Thoracic aorta (tissue), 2 donors: ENCODE results near the gene TUFM. TPM values are rescaled to one million over a fixed set of nuclear protein-coding genes. Genes with fewer than 3 reads are reported as not detected.

Experiments
- ATAC-seq: fragments of 150-250 bp; one replicate; pipeline ENCODE4 v1.8.0; 2017; ENCODE audit warnings: low read depth; ENCODE audit not compliant: insufficient number of reproducible peaks, low FRiP score
- DNase-seq: peaks from one replicate; pipeline ENCODE4 v3.0.0-alpha.2; 2020; ENCODE audit warnings: low spot score
- H3K27ac ChIP-seq, 2 donors: fragments of 200-600 bp; sonication (generic); 1 replicate in 1 of 2; 2 replicates in 1 of 2; pipeline ENCODE4 v1.5.1; 2016; ENCODE audit warnings: mild to moderate bottlenecking in 2 of 2, moderate library complexity in 2 of 2
- H3K27me3 ChIP-seq: fragments of 200-600 bp; sonication (generic); replicated peaks from 2 replicates; pipeline ENCODE4 v1.6.0; 2016; ENCODE audit warnings: mild to moderate bottlenecking; ENCODE audit not compliant: insufficient read depth
- H3K36me3 ChIP-seq: fragments of 200-600 bp; sonication (generic); one replicate; pipeline ENCODE4 v1.5.1; 2016
- H3K4me1 ChIP-seq, 2 donors: fragments of 200-600 bp; sonication (generic); 1 replicate in 1 of 2; 2 replicates in 1 of 2; pipeline versions ENCODE4 v1.5.1 to v1.6.0; 2016; ENCODE audit warnings: low read depth in 2 of 2, mild to moderate bottlenecking in 1 of 2; ENCODE audit not compliant: control insufficient read depth in 1 of 2
- H3K4me3 ChIP-seq: fragments of 200-600 bp; sonication (generic); 2 replicates; pipeline ENCODE4 v1.5.1; 2016; ENCODE audit warnings: mild to moderate bottlenecking
- H3K9me3 ChIP-seq: fragments of 200-600 bp; sonication (generic); 2 replicates; pipeline ENCODE4 v1.5.1; 2016
- CTCF ChIP-seq: fragments of 200-600 bp; sonication (generic); IDR thresholded peaks from one replicate; pipeline ENCODE4 v1.5.1; 2019; ENCODE audit warnings: antibody characterized with exemption
- total RNA-seq, 2 donors: library from RNA; depleted of rRNA; stranded (reverse); fragments of >200 nt; gene quantifications; one replicate each; pipeline versions ENCODE4 v1.1.0 to v1.2.3, GENCODE V29; 2016

Gene TUFM
- total RNA-seq, 2 donors from 2014 or later: 48.9 to 50.2 TPM

- no peaks in the 10 kb centered on the region for H3K9me3 ChIP-seq
- peaks cover 81% of the 10 kb centered on the region for H3K36me3 ChIP-seq
- no peak for TF ChIP-seq CTCF
- H3K4me1 ChIP-seq: peaks cover 7 to 20% of the 10 kb centered on the region in 2 donors
- ATAC-seq (no peak), DNase-seq (no peak)
- no peaks in the 10 kb centered on the region for H3K27me3 ChIP-seq
- H3K4me3 ChIP-seq: no peak overlapping the region
- H3K27ac ChIP-seq: no peak overlapping the region
Measured at GRCh38 chr16:28829747-28830146, 16.4 kb downstream of the TUFM start.

- Histone ChIP-seq H3K36me3 (peaks cover 45% of the 10 kb centered on the region), H3K4me3 (no peak overlapping the region), H3K27me3 (no peaks in the 10 kb centered on the region), H3K9me3 (no peaks in the 10 kb centered on the region), H3K27ac (no peak overlapping the region), H3K4me1 (peaks cover 14 to 29% of the 10 kb centered on the region in 2 donors)
- DNase-seq: no peak
- no peak for TF ChIP-seq CTCF
- no peak for ATAC-seq
Measured at GRCh38 chr16:28826141-28826540, 20.0 kb downstream of the TUFM start.

- Histone ChIP-seq H3K27me3 (no peaks in the 10 kb centered on the region), H3K27ac (peak overlapping the region; percentile 100), H3K9me3 (no peaks in the 10 kb centered on the region), H3K36me3 (peaks cover 31% of the 10 kb centered on the region), H3K4me3 (peak overlapping the region; percentile 99), H3K4me1 (peaks cover 14 to 29% of the 10 kb centered on the region in 2 donors)
- ATAC-seq (no peak), DNase-seq (no peak)
- no peak for TF ChIP-seq CTCF
Measured at GRCh38 chr16:28824717-28824973, 21.5 kb downstream of the TUFM start.

GRCh38 chr16:28823873-28824716 lies 22.1 kb downstream of the TUFM start:
- peak; percentile 94 for DNase-seq

More at GRCh38 chr16:28823873-28824716, 22.1 kb downstream of the TUFM start:
- Histone ChIP-seq H3K9me3 (no peaks in the 10 kb centered on the region), H3K4me1 (peaks cover 14 to 29% of the 10 kb centered on the region in 2 donors), H3K27me3 (no peaks in the 10 kb centered on the region), H3K27ac (peak overlapping the region; percentile 100), H3K4me3 (peak overlapping the region; percentile 99), H3K36me3 (peaks cover 26% of the 10 kb centered on the region)
- peak; percentile 48 for TF ChIP-seq CTCF
- peak; percentile 85 for ATAC-seq
